ENCODE results near the gene TTLL11.

DNA sequence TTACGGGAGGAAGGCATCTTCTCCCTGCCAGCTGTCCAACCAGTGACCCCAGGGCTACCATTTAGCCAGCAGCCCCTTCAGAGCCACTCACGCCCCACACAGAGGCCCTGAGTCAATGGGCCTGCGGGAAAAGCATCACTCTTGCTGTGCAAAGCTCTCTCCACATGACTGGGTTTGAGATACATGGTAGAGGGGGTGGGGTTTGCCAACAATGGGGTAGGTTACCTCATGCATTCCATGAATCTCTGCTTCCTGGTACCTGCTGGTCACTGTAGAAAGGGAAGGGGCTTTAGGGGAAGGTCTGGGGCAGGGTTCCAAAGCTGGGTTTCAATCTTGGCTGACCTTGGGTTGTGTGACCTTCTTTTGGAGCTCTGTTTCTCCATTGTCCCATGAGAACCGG, 22.9 kb upstream of the TTLL11 start:
- TF ChIP-seq CTCF (conservative IDR thresholded peaks at IDR 0.05) (no peak), EZH2 (IDR thresholded peaks at IDR 0.05; ENCODE audit: low read depth) (no peak)

Data from PC-9 (cell line).